Heart left ventricle (tissue), 13 donors: ENCODE results near the gene COPRS.

Experiments
- CTCF ChIP-seq, 12 donors: fragments of 200-600 bp; sonication (generic) in 4 of 12; IDR thresholded peaks; one replicate each; pipeline versions ENCODE4 v1.5.0 to v1.8.0; 2018 to 2022; ENCODE audit warnings: antibody characterized with exemption in 12 of 12, mild to moderate bottlenecking in 5 of 12
- POLR2A ChIP-seq, 2 donors: fragments of 450-650 bp; IDR thresholded peaks; one replicate each; pipeline ENCODE4 v1.6.1; 2017; ENCODE audit warnings: antibody characterized with exemption in 2 of 2, mild to moderate bottlenecking in 2 of 2, moderate library complexity in 2 of 2
- donor health status: ischemic (EF 13 %, LVEDD 7.1; RV severe dilation, severe dysfunction).
- donor health status: DM: no; HTN: yes; CAD: no.
- donor health status: DM: no; HTN: no; CAD: no.
- donor health status: ischemic (EF 25% LVEDD 6.9; RV normal size, moderate dysfunction).
- donor health status: ischemic (EF 25% LVEDD 5.7; RV mildly dilated, moderate dysfunction).
- donor health status: ischemic (EF 35%, LVEDD 5.7; RV mildly dilated, moderate dysfunction).
- donor health status: nonischemic (EF 11% LVEDD 7.7; RV severe dilation, severe dysfunction).
- donor health status: DM: yes; HTN: yes; CAD: no.
- donor health status: PGD.
- donor health status: ischemic (EF 29% LVEDD 5.4; RV normal size, mild dysfunction).
- donor health status: nonischemic (EF 23%, LVEDD 6.1; RV moderate dilation, normal function).

- TF ChIP-seq CTCF (IDR thresholded peaks at IDR 0.05): no peak
- TF ChIP-seq POLR2A (IDR thresholded peaks at IDR 0.05): no peak
Measured at GRCh38 chr17:31856750-31857149, 2.3 kb downstream of the COPRS start.
